PC-9 (cell line): ENCODE measurements around the gene MICALL2.
A peak's percentile ranks its signal among the peaks of the same experiment; 100 is the strongest.

ENCODE experiments used
- CTCF ChIP-seq: fragments of 200-600 bp; sonication (generic); conservative IDR thresholded peaks from 2 replicates; pipeline ENCODE4 v1.6.1; 2017; ENCODE audit warnings: mixed run types, antibody characterized with exemption, mild to moderate bottlenecking, moderate library complexity
- EZH2 ChIP-seq: fragments of 200-600 bp; sonication (generic); IDR thresholded peaks from 2 replicates; pipeline ENCODE4 v1.8.0; 2017; ENCODE audit warnings: antibody characterized with exemption, low read depth

GRCh38 chr7:1412322-1413261 lies 46.7 kb downstream of the MICALL2 start:
- peak; percentile 90 for TF ChIP-seq CTCF
- no peak for TF ChIP-seq EZH2
